GM23338 (cell line): Measurements from ENCODE around the gene TRAPPC12. TPM values are rescaled to one million over a fixed set of nuclear protein-coding genes. Genes with fewer than 3 reads are reported as not detected.

Source experiments
- ATAC-seq: fragments of 200-7000 bp; cut with Tn5 transposase; 3 replicates; pipeline ENCODE4 v1.9.1; 2020
- DNase-seq: peaks from one replicate; pipeline ENCODE4 v3.0.0-alpha.2; 2015; ENCODE audit warnings: low spot score
- H2AFZ ChIP-seq: fragments of 200-600 bp; sonication (generic); 2 replicates; pipeline ENCODE4 v1.8.0; 2016; ENCODE audit warnings: antibody characterized with exemption, mild to moderate bottlenecking, moderate library complexity
- H3F3A ChIP-seq: fragments of 200-600 bp; sonication (generic); replicated peaks from 2 replicates; pipeline ENCODE4 v1.8.0; 2017; ENCODE audit warnings: antibody characterized with exemption, mixed run types, low read depth
- H3K27ac ChIP-seq: fragments of 200-600 bp; sonication (generic); 2 replicates; pipeline ENCODE4 v1.6.1; 2016; ENCODE audit warnings: low read depth
- H3K27me3 ChIP-seq: fragments of 200-600 bp; sonication (generic); 2 replicates; pipeline ENCODE4 v1.8.0; 2016; ENCODE audit warnings: mild to moderate bottlenecking, mixed run types, moderate library complexity; ENCODE audit not compliant: insufficient read depth
- H3K36me3 ChIP-seq: fragments of 200-600 bp; sonication (generic); 2 replicates; pipeline ENCODE4 v1.8.0; 2016; ENCODE audit warnings: mild to moderate bottlenecking; ENCODE audit not compliant: insufficient read depth
- H3K4me1 ChIP-seq: fragments of 200-600 bp; sonication (generic); 2 replicates; pipeline ENCODE4 v1.8.0; 2016; ENCODE audit warnings: mild to moderate bottlenecking, moderate library complexity; ENCODE audit not compliant: insufficient read depth
- H3K4me2 ChIP-seq: fragments of 200-600 bp; sonication (generic); 2 replicates; pipeline ENCODE4 v1.7.1; 2017; ENCODE audit warnings: mixed run types
- H3K4me3 ChIP-seq: fragments of 200-600 bp; sonication (generic); 2 replicates; pipeline ENCODE4 v1.6.1; 2016; ENCODE audit warnings: mixed run types
- H3K79me2 ChIP-seq: fragments of 200-600 bp; sonication (generic); replicated peaks from 2 replicates; pipeline ENCODE4 v1.8.0; 2017; ENCODE audit warnings: mild to moderate bottlenecking; ENCODE audit not compliant: insufficient read depth
- H3K9me2 ChIP-seq: fragments of 200-600 bp; sonication (generic); 2 replicates; pipeline ENCODE4 v1.8.0; 2017; ENCODE audit not compliant: insufficient read depth
- H4K20me1 ChIP-seq: fragments of 200-600 bp; sonication (generic); replicated peaks from 2 replicates; pipeline ENCODE4 v1.8.0; 2017; ENCODE audit warnings: mild to moderate bottlenecking; ENCODE audit not compliant: insufficient read depth
- H3K27ac Mint-ChIP-seq: 2 replicates; pipeline ENCODE4 v1.8.0; 2020; ENCODE audit warnings: inconsistent platforms, mild to moderate bottlenecking, moderate library complexity, mixed read lengths
- H3K27me3 Mint-ChIP-seq: 3 replicates; pipeline ENCODE4 v1.8.0; 2022; ENCODE audit warnings: low read depth, mild to moderate bottlenecking, moderate library complexity, mixed read lengths, inconsistent platforms; ENCODE audit not compliant: insufficient read depth, poor library complexity
- H3K36me3 Mint-ChIP-seq: 3 replicates; pipeline ENCODE4 v1.8.0; 2021; ENCODE audit warnings: low read depth, mild to moderate bottlenecking, inconsistent platforms, moderate library complexity, mixed read lengths
- H3K4me1 Mint-ChIP-seq: 3 replicates; pipeline ENCODE4 v1.8.0; 2020; ENCODE audit warnings: mild to moderate bottlenecking, inconsistent platforms, mixed read lengths
- H3K4me3 Mint-ChIP-seq: 3 replicates; pipeline ENCODE4 v1.8.0; 2021; ENCODE audit warnings: moderate library complexity, mild to moderate bottlenecking, inconsistent platforms, mixed read lengths
- H3K9me3 Mint-ChIP-seq: 3 replicates; pipeline ENCODE4 v1.8.0; 2020; ENCODE audit warnings: moderate library complexity, mild to moderate bottlenecking, inconsistent platforms, mixed read lengths
- CREB1 ChIP-seq: fragments of 250-450 bp; sonication (Bioruptor Pico); IDR thresholded peaks from 2 replicates; pipeline ENCODE4 v1.5.0; 2020; ENCODE audit warnings: low read depth, mild to moderate bottlenecking, moderate library complexity
- EZH2 ChIP-seq: fragments of 200-600 bp; sonication (generic); IDR thresholded peaks from one replicate; pipeline ENCODE4 v1.8.0; 2017; ENCODE audit warnings: antibody characterized with exemption, mild to moderate bottlenecking, low read depth; ENCODE audit not compliant: unreplicated experiment
- EZH2phosphoT487 ChIP-seq: fragments of 200-600 bp; sonication (generic); IDR thresholded peaks from one replicate; pipeline ENCODE4 v1.8.1; 2018; ENCODE audit warnings: antibody characterized with exemption; ENCODE audit not compliant: unreplicated experiment
- NANOG ChIP-seq: IDR thresholded peaks from 2 replicates; pipeline ENCODE4 v1.6.1; 2016; ENCODE audit warnings: antibody characterized with exemption, borderline replicate concordance
- STAT1 ChIP-seq: IDR thresholded peaks from one replicate; pipeline ENCODE4 v1.6.1; 2016; ENCODE audit warnings: antibody characterized with exemption; ENCODE audit not compliant: unreplicated experiment
- ZNF114 ChIP-seq: fragments of 250-450 bp; sonication (Bioruptor Pico); IDR thresholded peaks from 2 replicates; pipeline ENCODE4 v1.5.0; 2020; ENCODE audit warnings: mild to moderate bottlenecking, moderate library complexity
- polyA plus RNA-seq: library from polyadenylated mRNA; unstranded; fragments of >200 nt; fragmentation: Nextera tagmentation; extraction: Ambion mirVana; gene quantifications from 2 replicates; pipeline ENCODE4 v1.2.1, GENCODE V29; 2016
- total RNA-seq: library from RNA; depleted of rRNA; stranded (reverse); fragments of >200 nt; shearing (Covaris generic); gene quantifications from 2 replicates; pipeline ENCODE4 v1.2.3, GENCODE V29; 2014
- TF ChIP-seq, protein P1 (sequence below): IDR thresholded peaks from 2 replicates; pipeline ENCODE4 v1.6.1; 2016; ENCODE audit warnings: antibody characterized with exemption
- TF ChIP-seq, protein P2 (sequence below): fragments of 250-450 bp; sonication (Bioruptor Pico); IDR thresholded peaks from 2 replicates; pipeline ENCODE4 v1.5.0; 2020; ENCODE audit warnings: mild to moderate bottlenecking, moderate library complexity

TRAPPC12 gene
- total and polyA plus RNA-seq, 2 experiments from 2014 or later = 48.9 to 57.7 TPM

GRCh38 chr2:3478846-3479385 is 99.4 kb downstream of the TRAPPC12 start:
- H3K9me3 Mint-ChIP-seq = no peaks in the 10 kb centered on the region; the same call in 2 of the 3 replicates
- H3K36me3 Mint-ChIP-seq = peaks cover 25% of the 10 kb centered on the region
- peaks cover 11% of the 10 kb centered on the region for H3K27me3 Mint-ChIP-seq
- Histone ChIP-seq H3K4me1 (no peaks in the 10 kb centered on the region), H3K27ac (no peak overlapping the region), H3K27me3 (no peaks in the 10 kb centered on the region), H3K9me2 (no peaks in the 10 kb centered on the region), H3K36me3 (peaks cover 4% of the 10 kb centered on the region; the same call in 1 of the 2 replicates), H2AFZ (no peak overlapping the region), H3K79me2 (no peaks in the 10 kb centered on the region), H3F3A (no peaks in the 10 kb centered on the region), H3K4me3 (no peak overlapping the region), H4K20me1 (no peaks in the 10 kb centered on the region), H3K4me2 (no peak overlapping the region)
- H3K4me1 Mint-ChIP-seq = peaks cover 3% of the 10 kb centered on the region; the same call in 2 of the 3 replicates
- H3K4me3 Mint-ChIP-seq = no peak overlapping the region
- TF ChIP-seq NANOG = no peak
- TF ChIP-seq, protein P1, sequence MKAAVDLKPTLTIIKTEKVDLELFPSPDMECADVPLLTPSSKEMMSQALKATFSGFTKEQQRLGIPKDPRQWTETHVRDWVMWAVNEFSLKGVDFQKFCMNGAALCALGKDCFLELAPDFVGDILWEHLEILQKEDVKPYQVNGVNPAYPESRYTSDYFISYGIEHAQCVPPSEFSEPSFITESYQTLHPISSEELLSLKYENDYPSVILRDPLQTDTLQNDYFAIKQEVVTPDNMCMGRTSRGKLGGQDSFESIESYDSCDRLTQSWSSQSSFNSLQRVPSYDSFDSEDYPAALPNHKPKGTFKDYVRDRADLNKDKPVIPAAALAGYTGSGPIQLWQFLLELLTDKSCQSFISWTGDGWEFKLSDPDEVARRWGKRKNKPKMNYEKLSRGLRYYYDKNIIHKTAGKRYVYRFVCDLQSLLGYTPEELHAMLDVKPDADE = no peak
- TF ChIP-seq, protein P2, sequence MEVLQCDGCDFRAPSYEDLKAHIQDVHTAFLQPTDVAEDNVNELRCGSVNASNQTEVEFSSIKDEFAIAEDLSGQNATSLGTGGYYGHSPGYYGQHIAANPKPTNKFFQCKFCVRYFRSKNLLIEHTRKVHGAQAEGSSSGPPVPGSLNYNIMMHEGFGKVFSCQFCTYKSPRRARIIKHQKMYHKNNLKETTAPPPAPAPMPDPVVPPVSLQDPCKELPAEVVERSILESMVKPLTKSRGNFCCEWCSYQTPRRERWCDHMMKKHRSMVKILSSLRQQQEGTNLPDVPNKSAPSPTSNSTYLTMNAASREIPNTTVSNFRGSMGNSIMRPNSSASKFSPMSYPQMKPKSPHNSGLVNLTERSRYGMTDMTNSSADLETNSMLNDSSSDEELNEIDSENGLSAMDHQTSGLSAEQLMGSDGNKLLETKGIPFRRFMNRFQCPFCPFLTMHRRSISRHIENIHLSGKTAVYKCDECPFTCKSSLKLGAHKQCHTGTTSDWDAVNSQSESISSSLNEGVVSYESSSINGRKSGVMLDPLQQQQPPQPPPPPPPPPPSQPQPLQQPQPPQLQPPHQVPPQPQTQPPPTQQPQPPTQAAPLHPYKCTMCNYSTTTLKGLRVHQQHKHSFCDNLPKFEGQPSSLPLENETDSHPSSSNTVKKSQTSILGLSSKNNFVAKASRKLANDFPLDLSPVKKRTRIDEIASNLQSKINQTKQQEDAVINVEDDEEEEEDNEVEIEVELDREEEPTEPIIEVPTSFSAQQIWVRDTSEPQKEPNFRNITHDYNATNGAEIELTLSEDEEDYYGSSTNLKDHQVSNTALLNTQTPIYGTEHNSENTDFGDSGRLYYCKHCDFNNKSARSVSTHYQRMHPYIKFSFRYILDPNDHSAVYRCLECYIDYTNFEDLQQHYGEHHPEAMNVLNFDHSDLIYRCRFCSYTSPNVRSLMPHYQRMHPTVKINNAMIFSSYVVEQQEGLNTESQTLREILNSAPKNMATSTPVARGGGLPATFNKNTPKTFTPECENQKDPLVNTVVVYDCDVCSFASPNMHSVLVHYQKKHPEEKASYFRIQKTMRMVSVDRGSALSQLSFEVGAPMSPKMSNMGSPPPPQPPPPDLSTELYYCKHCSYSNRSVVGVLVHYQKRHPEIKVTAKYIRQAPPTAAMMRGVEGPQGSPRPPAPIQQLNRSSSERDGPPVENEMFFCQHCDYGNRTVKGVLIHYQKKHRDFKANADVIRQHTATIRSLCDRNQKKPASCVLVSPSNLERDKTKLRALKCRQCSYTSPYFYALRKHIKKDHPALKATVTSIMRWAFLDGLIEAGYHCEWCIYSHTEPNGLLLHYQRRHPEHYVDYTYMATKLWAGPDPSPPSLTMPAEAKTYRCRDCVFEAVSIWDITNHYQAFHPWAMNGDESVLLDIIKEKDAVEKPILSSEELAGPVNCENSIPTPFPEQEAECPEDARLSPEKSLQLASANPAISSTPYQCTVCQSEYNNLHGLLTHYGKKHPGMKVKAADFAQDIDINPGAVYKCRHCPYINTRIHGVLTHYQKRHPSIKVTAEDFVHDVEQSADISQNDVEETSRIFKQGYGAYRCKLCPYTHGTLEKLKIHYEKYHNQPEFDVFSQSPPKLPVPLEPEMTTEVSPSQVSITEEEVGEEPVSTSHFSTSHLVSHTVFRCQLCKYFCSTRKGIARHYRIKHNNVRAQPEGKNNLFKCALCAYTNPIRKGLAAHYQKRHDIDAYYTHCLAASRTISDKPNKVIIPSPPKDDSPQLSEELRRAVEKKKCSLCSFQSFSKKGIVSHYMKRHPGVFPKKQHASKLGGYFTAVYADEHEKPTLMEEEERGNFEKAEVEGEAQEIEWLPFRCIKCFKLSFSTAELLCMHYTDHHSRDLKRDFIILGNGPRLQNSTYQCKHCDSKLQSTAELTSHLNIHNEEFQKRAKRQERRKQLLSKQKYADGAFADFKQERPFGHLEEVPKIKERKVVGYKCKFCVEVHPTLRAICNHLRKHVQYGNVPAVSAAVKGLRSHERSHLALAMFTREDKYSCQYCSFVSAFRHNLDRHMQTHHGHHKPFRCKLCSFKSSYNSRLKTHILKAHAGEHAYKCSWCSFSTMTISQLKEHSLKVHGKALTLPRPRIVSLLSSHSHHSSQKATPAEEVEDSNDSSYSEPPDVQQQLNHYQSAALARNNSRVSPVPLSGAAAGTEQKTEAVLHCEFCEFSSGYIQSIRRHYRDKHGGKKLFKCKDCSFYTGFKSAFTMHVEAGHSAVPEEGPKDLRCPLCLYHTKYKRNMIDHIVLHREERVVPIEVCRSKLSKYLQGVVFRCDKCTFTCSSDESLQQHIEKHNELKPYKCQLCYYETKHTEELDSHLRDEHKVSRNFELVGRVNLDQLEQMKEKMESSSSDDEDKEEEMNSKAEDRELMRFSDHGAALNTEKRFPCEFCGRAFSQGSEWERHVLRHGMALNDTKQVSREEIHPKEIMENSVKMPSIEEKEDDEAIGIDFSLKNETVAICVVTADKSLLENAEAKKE (CRISPR knock-in tag) = no peak
- no peak for TF ChIP-seq CREB1 (CRISPR knock-in tag)
- no peak for TF ChIP-seq STAT1
- TF ChIP-seq EZH2phosphoT487 = no peak
- no peak for TF ChIP-seq ZNF114
- no peak for TF ChIP-seq EZH2
- DNase-seq (no peak), ATAC-seq (no peak)
- no peak overlapping the region for H3K27ac Mint-ChIP-seq
